GM12878 (cell line): ENCODE data around the gene PEMT. TPM values are rescaled to one million over a fixed set of nuclear protein-coding genes. Genes with fewer than 3 reads are reported as not detected.

ENCODE experiments used
- ATAC-seq: fragments of 200-7000 bp; cut with Tn5 transposase; 3 replicates; pipeline ENCODE4 v1.9.1; 2020; ENCODE audit warnings: mild to moderate bottlenecking, moderate library complexity
- BruUV-seq: library from RNA; stranded (reverse); fragments of 400-500 nt; replicated peaks from 2 replicates; lab custom pipeline; 2021; lab: Mats Ljungman, UMichigan
- CTCF ChIA-PET: fragments of 300-600 bp; sonication (Branson Sonifier 250); formaldehyde crosslinking; extraction: SDS; loops from one replicate; lab custom pipeline; 2021; ENCODE audit warnings: inconsistent platforms; lab: Yijun Ruan, JAX
- POLR2A ChIA-PET: fragments of 350-600 bp; formaldehyde crosslinking; extraction: SDS; loops from one replicate; lab custom pipeline; 2021; ENCODE audit warnings: inconsistent platforms; lab: Charles Lee
- RAD21 ChIA-PET: fragments of 300-600 bp; sonication (Branson Sonifier 250); formaldehyde crosslinking; loops from one replicate; lab custom pipeline; 2023; ENCODE audit warnings: antibody characterized with exemption; ENCODE audit not compliant: unreplicated experiment; lab: Charles Lee
- SMC1A ChIA-PET: fragments of 300-600 bp; sonication (Branson Sonifier 250); formaldehyde crosslinking; loops from one replicate; lab custom pipeline; 2023; ENCODE audit not compliant: unreplicated experiment, uncharacterized antibody; lab: Charles Lee
- DNase-seq: peaks from one replicate; pipeline ENCODE4 v3.0.0-alpha.2; 2011; ENCODE audit warnings: low read depth, low spot score
- FAIRE-seq: peaks from 3 replicates; lab custom pipeline; 2011; peaks lifted over from hg19 to GRCh38; lab: Jason Lieb, UNC
- H2AFZ ChIP-seq: 2 replicates; pipeline ENCODE4 v1.6.0; 2011; ENCODE audit warnings: low read depth, low read length, control low read depth; ENCODE audit not compliant: control insufficient read depth
- H3K27ac ChIP-seq: 2 replicates; pipeline ENCODE4 v1.5.1; 2011; ENCODE audit warnings: control low read depth; ENCODE audit not compliant: control insufficient read depth, insufficient read depth
- H3K27me3 ChIP-seq, 2 experiments: replicated peaks in 1 of 2; 2 replicates each; pipeline versions ENCODE4 v1.6.0 to v1.6.1; 2011; ENCODE audit warnings: low read length in 1 of 2; ENCODE audit not compliant: control insufficient read depth in 2 of 2, insufficient read depth in 2 of 2
- H3K36me3 ChIP-seq, 2 experiments: 2 replicates each; pipeline ENCODE4 v1.5.1; 2011; ENCODE audit warnings: low read length in 1 of 2; ENCODE audit not compliant: control insufficient read depth in 2 of 2, insufficient read depth in 2 of 2
- H3K4me1 ChIP-seq: 2 replicates; pipeline ENCODE4 v1.6.1; 2011; ENCODE audit warnings: mild to moderate bottlenecking, low read length, moderate library complexity, mixed read lengths; ENCODE audit not compliant: control insufficient read depth, insufficient read depth
- H3K4me2 ChIP-seq: 2 replicates; pipeline ENCODE4 v1.6.0; 2011; ENCODE audit warnings: control low read depth; ENCODE audit not compliant: control insufficient read depth, insufficient read depth
- H3K4me3 ChIP-seq: fragments of 200-600 bp; sonication (generic); 2 replicates; pipeline ENCODE4 v1.5.1; 2016
- H3K79me2 ChIP-seq: 2 replicates; pipeline ENCODE4 v1.6.0; 2011; ENCODE audit warnings: low read length; ENCODE audit not compliant: control insufficient read depth, insufficient read depth
- H3K9ac ChIP-seq: 2 replicates; pipeline ENCODE4 v1.8.0; 2011; ENCODE audit warnings: low read length, control low read depth, mixed read lengths; ENCODE audit not compliant: control insufficient read depth, insufficient read depth
- H3K9me3 ChIP-seq: replicated peaks from 3 replicates; pipeline ENCODE4 v1.5.1; 2011; ENCODE audit warnings: mild to moderate bottlenecking, low read length; ENCODE audit not compliant: control insufficient read depth, insufficient read depth
- H4K20me1 ChIP-seq: 2 replicates; pipeline ENCODE4 v1.6.0; 2011; ENCODE audit not compliant: control insufficient read depth, insufficient read depth
- IKZF2 ChIP-seq, 2 experiments: fragments of 450-650 bp; IDR thresholded peaks; 2 replicates each; pipeline ENCODE4 v1.6.1; 2017; ENCODE audit warnings: mild to moderate bottlenecking in 2 of 2, moderate library complexity in 2 of 2
- KDM1A ChIP-seq: fragments of 200-600 bp; sonication (generic); IDR thresholded peaks from 2 replicates; pipeline ENCODE4 v1.6.1; 2016; ENCODE audit warnings: borderline replicate concordance
- SUZ12 ChIP-seq: fragments of 200-600 bp; sonication (generic); IDR thresholded peaks from one replicate; pipeline ENCODE4 v1.6.1; 2018; ENCODE audit warnings: antibody characterized with exemption, mild to moderate bottlenecking; ENCODE audit not compliant: unreplicated experiment
- TCF7 ChIP-seq: IDR thresholded peaks from 2 replicates; pipeline ENCODE4 v1.6.1; 2014; ENCODE audit warnings: antibody characterized with exemption, borderline replicate concordance
- ZBTB11 ChIP-seq: fragments of 450-650 bp; formaldehyde crosslinking; IDR thresholded peaks from 2 replicates; pipeline ENCODE4 v1.5.0; 2022; ENCODE audit warnings: mild to moderate bottlenecking, missing genetic modification characterization
- WGBS: methylation state at CpG from one replicate; pipeline ENCODE4 v1.1.6; 2016; ENCODE audit warnings: low lambda C conversion rate; ENCODE audit not compliant: insufficient replicate concordance, insufficient coverage; ENCODE audit errors: missing lambda C conversion rate; 5-methylcytosine and 5-hydroxymethylcytosine counted together
- in situ Hi-C: fragments of 300-500 bp; cut with MboI; formaldehyde crosslinking; loops from 9 replicates; pipeline ENCODE4 v1.14.3; 2018; ENCODE audit warnings: mixed read lengths
- intact Hi-C: fragments of 100-400 bp; cut with micrococcal nuclease; formaldehyde crosslinking; loops from one replicate; pipeline ENCODE4 v1.14.2; 2022; ENCODE audit not compliant: unreplicated experiment
- polyA plus RNA-seq, 11 experiments: library from polyadenylated mRNA; depleted of rRNA in 4 of 11; unstranded in 6 of 11; stranded (reverse) in 5 of 11; fragments of >200 nt; fragmentation: Nextera tagmentation in 4 of 11; fragmentation: Illumina TruSeq in 1 of 11; extraction: Ambion mirVana in 4 of 11; extraction: Trizol in 1 of 11; gene quantifications; 1 replicate in 1 of 11; 2 replicates in 10 of 11; pipeline versions ENCODE4 v1.2.1 to v1.2.3, GENCODE V29; 2011 to 2016; ENCODE audit warnings: inconsistent platforms in 2 of 11, missing spikeins in 2 of 11, low read depth in 1 of 11
- total RNA-seq, 4 experiments: library from RNA; depleted of rRNA in 3 of 4; stranded (reverse); fragments of >200 nt in 3 of 4; fragmentation: Illumina TruSeq in 1 of 4; extraction: Trizol in 1 of 4; gene quantifications; 2 replicates each; pipeline versions ENCODE4 v1.2.1 to v1.2.3, GENCODE V29; 2013 to 2021

PEMT gene
- total and polyA plus RNA-seq, 10 of the 15 experiments (the other 5 are each of a cell fraction or from before 2014, with no cell fraction given) = 2.8 to 44.7 (median 25.4) TPM

GRCh38 chr17:17512866-17513265 is 78.6 kb downstream of the PEMT start:
- no peaks in the 10 kb centered on the region for H3K79me2 ChIP-seq
- no peak for ATAC-seq
- ChIA-PET RAD21 (no interaction called here), POLR2A (no interaction called here), SMC1A (no interaction called here), CTCF (interaction anchor here (1.2 kb wide), 1 partner anchor 55 kb away, joined by 4 read pairs; no protein-coding TSS in a partner anchor)
- H3K4me1 ChIP-seq = no peaks in the 10 kb centered on the region
- H3K9me3 ChIP-seq = no peaks in the 10 kb centered on the region
- 40% methylated on average over 5 of the region's 5 CpGs for WGBS
- H4K20me1 ChIP-seq = no peaks in the 10 kb centered on the region
- BruUV-seq = no TSS peak
- in situ Hi-C loops (no loop called here), intact Hi-C loops (no loop called here)
- no peak overlapping the region for H3K4me2 ChIP-seq
- H2AFZ ChIP-seq = no peak overlapping the region
- H3K27ac ChIP-seq = no peak overlapping the region
- DNase-seq = no peak
- no peak for FAIRE-seq
- no peak overlapping the region for H3K9ac ChIP-seq
- TF ChIP-seq KDM1A = no peak
- no peak for TF ChIP-seq ZBTB11 (CRISPR knock-in tag)
- no peak for TF ChIP-seq TCF7
- TF ChIP-seq SUZ12 = no peak
- no peak for TF ChIP-seq IKZF2 (IDR thresholded peaks at IDR 0.05)
- H3K36me3 ChIP-seq = no peaks in the 10 kb centered on the region
- no peaks in the 10 kb centered on the region for H3K27me3 ChIP-seq
- H3K4me3 ChIP-seq = no peak overlapping the region
